ENCODE data around the gene CSNK1A1L.

The CSNK1A1L gene

DNA sequence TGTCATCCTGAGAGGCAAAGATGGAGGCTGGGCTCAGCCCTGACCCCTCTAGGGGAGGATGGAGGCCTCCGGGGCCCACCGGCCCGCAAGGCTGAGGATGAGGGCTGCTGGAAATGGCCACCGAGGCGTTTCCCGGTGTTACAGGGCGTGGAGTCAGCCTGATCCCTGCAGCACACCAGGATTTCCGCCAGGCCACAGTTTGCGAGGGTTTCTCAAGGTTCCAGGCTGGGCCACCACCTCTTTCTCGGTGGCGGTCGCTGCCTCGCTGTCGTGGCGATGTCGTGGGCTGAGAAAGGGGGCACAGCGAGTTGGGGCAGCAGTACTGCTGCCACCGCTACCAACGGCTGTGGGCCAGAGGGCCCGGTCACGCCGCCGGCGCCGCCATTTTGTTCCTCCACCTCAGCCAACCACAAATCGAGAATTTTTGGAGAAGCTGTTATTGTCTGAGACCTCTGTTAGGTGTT, at the start of gene CSNK1A1L:
CSNK1A1L (minus strand) TSS at position 414 of the 464 bp plus-strand sequence; CDS start at position 6, 408 bp downstream.
- FAIRE-seq, result no peak

GRCh38 chr13:37149380-37149779, 43.9 kb upstream of the CSNK1A1L start:
- no peak for FAIRE-seq

DNA sequence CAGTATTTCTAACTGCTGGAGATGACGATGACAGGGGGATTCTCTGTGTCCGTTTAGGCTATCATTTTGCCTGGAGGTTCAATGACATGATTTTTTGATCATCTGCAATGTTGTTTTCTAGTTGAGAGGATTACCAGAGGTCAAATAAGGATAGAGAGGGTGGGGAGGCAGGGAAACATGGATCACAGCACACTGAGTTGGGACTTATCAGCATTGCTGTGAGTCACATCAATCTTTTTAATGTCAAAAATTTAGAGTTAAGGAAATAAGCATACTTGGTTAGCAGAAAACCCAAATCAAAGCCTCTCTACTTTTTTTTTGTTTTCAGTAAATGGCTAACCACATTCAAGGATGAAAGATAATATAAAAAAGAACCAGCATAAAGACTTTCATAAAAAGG, 43.0 kb upstream of the CSNK1A1L start:
- no peak for FAIRE-seq

DNA sequence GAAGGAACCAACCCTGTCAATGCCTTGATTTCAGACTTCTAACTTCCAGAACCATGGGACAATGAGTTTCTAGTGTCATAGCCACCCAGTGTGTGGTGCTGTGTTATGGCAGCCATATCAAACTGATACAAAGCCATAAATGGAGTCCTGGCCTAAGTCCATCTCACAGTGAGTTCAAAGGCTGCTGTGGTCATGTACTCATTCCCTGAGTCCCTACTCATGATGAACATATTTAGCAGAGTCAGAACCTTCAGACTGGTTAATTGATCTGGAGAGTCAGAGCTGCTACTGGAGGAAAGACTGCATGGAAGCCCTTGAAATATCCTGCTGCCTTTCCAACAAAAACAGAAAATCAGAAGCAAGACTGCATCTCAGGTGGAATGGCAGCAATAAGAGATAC, 39.2 kb upstream of the CSNK1A1L start:
- FAIRE-seq, result no peak

DNA sequence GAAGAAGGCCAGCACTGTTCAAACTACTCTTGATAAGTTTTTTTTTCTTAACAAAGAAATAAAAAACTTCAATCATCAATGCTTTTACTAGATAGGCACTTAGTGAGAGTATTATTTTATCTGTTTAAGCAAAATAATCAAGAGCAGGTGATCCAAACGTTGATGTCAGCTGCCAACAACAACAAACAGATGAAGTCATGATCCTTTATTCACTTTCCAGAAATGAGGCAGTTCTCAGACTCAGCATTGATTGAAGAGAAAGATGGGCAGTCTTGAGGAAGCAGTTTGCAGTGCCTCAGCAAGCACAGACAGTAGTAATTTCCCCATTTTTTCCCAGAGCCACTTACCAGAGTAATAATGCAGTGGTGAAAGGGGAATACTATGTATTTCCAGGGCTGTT, 38.4 kb upstream of the CSNK1A1L start:
- FAIRE-seq, result no peak

DNA sequence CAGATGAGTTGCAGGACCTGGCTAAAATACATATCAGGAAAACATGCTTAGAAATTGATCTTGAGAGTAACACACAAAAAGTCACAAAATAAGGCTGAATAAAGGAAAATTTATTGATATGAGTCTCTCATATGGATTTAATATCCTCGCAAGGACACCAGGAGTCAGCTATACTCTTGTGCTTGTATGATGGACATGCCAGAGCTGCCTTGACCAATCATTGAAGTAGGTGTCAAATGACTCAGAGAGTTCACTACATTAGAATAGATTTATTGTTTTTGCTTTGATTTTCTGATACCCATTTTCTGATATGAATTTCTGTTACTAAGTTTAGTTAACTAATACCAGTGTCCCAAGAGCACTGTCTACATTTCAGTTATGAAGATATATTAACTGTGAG, 37.4 kb upstream of the CSNK1A1L start:
- FAIRE-seq, result no peak

DNA sequence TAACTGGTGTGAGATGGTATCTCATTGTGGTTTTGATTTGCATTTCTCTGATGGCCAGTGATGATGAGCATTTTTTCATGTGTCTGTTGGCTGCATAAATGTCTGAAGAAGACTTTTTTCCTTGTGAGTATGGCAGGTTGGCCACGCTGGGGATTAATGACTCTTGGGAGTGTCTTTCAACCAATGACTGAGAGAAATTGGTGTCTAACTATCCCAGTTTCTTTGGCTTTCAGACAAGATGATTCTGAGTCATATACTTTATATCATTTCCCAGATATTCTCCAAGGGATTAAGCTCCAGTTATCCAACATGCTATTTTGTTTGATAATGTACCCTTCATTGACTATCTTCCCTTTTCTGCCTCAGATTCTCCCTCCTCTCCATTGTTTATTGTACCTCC, 35.5 kb upstream of the CSNK1A1L start:
- FAIRE-seq, result no peak

- no peak for FAIRE-seq
These were observed 33.9 kb upstream of the CSNK1A1L start for GRCh38 chr13:37139356-37139755.

GRCh38 chr13:37138926-37139325, 33.5 kb upstream of the CSNK1A1L start:
- FAIRE-seq, result no peak

- no peak for FAIRE-seq
These were observed 32.7 kb upstream of the CSNK1A1L start for GRCh38 chr13:37138169-37138568.

DNA sequence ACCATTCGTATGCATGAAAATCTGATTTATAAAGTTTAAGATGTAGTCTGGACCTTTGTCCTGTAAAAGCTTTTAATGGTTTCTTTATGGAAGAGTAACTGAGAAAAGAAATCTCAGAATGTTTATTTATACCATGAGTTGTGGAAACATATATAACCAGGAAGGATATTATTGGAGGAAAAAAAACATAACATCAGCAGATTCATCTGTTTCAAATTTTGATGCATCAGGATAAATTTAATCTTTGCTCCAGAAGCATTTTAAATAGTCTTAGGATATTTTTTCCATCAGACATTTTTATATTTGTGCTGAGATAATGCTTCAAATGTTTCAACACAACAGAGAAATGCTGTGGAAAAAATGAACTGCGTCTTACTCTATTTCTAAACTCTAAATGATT, 31.2 kb upstream of the CSNK1A1L start:
- FAIRE-seq, result no peak

DNA sequence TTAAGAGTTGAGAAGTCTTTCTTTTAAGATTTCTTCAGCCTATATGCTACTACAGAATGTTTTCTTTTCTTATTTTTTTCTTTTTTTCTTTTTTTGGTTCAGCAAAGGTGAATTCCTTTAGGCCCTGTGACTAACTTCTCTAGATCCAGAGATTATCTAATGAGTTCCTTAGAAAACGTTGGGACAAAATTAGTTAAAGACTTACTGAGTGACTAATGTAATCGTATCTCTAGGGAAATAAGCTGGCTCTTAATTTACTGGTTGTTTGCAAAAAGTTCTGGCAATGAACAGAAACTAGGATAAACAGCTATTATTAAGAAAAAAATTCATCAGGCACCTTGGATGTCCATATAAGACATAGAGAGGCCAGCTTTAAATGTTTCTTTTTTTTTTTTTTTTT, 30.7 kb upstream of the CSNK1A1L start:
- FAIRE-seq, result no peak

- no peak for FAIRE-seq
These were observed 29.1 kb upstream of the CSNK1A1L start for GRCh38 chr13:37134411-37135041.

DNA sequence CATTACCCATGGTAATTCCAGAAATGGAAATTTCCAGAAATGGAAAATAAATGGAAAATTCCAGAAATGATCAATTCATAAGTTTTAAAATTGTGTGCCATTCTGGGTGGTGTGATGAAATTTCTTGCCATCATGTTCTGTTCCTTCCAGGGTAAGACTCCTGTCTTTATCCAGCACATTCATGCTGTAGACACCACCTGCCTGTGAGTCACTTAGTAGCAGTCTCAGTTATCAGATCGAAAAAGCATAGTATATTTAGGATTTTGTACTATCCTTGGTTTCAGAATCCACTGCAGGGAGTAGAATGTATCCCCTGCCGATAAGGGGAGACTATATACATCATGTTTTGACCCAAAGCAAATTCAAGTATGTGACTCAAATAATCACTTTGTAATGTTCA, 26.7 kb upstream of the CSNK1A1L start:
- FAIRE-seq, result no peak

DNA sequence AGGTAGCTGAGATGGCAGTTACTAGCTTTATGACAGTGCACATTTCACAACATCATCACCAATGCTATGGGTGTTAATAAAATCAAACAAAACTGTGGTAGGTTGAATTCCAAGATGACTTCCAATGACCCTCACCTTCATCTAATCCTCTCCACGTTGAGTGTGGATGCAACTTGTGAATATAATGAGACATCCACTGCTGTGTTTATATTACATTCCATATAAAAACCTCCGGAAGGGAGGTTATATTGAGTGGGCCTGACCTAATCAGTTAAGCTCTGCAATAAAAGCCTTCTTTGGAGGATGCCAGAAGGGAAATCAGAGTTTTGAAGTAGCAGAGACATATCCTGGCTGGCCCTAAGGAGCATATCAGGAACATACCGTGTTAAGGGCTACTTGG, 25.6 kb upstream of the CSNK1A1L start:
- no peak for FAIRE-seq

- FAIRE-seq, result no peak
These were observed 24.4 kb upstream of the CSNK1A1L start for GRCh38 chr13:37129866-37130265.

DNA sequence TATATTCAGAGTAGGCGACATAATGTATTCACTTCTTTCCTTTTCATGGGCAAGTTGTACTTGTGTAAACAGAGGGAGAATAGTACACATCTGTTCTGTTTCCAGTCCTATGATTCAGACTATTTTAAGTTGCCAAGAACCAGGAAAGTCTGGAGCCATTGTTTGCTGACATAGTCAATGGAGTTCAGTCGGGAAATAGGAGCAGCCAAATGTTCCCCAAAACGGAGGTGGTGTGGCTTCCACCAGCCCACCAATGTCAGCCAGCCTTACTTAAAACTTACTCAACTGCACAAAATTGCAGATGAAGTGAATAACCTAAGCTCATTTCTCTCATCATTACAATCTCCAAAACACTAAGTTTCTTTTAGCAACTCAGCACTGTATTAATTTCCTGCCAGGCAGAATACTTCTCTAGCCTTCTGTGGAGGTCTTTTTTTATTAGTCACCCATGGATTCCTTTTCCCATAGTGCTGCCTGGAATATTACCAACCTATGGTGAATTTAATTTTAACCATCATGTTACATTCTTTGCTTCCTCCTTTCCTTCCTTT, 22.3 kb upstream of the CSNK1A1L start:
- FAIRE-seq, result no peak

- FAIRE-seq, result no peak
These were observed 17.9 kb upstream of the CSNK1A1L start for GRCh38 chr13:37123337-37123736.

GRCh38 chr13:37118016-37118415, 12.6 kb upstream of the CSNK1A1L start:
- no peak for FAIRE-seq

DNA sequence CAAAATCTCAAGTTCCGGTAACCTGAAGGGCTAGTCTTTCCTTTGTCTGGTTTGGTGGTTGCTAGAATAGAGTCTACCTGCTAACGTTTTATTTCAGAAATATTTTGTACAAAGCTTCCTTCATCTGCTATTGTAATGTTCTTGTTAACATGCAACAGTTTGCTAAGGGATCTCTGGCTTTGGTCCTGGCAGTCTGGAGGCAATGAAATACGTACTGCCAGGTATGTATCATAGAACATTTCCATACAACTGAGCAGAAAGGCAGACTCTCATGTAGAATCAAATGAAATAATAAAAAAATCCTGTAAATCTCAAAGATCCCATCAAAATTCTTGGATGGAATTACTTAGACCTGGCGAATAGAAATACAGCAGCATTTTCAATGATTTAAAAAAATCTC, 8.8 kb upstream of the CSNK1A1L start:
- FAIRE-seq, result no peak

DNA sequence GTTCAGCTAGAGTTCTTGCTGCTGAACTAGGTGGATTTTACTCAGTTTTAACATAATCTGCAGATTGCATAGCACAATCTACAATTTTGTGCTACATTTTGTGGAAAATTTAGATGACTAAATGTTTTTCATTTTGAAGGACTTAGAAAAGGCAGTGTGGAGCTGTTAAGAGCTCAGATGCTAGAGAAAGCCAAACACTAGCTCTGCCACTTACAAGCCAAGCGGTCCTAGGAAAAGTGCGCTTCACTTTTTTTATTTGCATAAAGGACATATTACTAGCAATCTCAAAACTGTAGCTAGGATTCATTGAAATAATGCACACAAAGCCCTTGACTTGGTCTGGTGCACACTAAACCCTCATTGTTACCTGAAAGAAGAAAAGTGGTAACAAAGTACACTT, 8.1 kb upstream of the CSNK1A1L start:
- no peak for FAIRE-seq

DNA sequence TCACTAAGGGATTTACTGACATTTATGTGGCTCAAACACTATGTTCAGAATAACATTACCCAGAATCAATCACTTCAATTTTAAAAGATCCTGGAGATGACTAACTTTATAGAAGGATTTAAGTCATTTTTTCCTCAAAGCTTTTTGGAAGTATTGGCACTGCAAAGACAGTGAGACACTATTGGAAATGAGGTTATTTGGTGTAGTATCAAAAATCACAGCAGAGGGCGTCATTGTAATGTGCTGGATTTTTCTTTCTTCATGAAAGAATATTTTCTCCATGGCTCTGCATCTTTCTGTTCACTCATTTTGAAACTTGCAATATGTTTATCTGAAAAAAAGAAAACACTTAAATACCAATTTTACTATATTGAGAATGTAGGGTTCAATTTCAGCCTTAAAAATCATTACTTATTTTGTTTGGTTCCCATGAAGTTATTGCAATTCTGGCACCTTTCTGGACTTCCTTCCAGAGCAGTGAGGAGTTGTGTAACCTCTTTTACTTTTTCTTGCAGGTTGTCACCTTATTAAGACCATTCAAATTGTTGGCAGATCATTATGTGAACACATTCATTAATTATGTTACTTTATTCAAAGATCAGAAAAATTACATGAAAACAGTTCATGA, 3.7 kb upstream of the CSNK1A1L start:
- peak; percentile 94 for FAIRE-seq

GRCh38 chr13:37107868-37108267, 2.4 kb upstream of the CSNK1A1L start:
- no peak for FAIRE-seq

DNA sequence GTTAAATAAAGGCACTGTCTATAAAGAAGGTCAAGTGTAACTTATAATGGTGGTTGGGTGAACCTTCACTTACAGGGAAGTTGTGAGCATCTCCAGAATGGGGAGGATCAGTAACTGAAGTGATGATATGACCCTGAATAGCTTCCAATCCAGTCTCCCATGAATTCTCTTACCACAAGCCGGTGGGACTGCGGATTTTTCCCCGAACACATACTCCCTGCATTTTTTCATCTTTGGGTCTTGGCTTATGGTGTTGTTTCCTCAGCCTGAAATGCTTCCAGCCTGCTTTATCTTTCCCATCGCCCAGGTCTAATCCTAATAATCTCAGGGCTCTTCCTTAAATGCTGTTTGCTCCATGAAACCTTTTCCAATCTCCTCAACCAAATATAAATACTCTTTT, 2.0 kb upstream of the CSNK1A1L start:
- no peak for FAIRE-seq

GRCh38 chr13:37106642-37107041, 1.2 kb upstream of the CSNK1A1L start:
- no peak for FAIRE-seq

All from A204.1 (cell line).